SK-N-SH (cell line): ENCODE data around the gene PSMC3. TPM values are rescaled to one million over a fixed set of nuclear protein-coding genes. Genes with fewer than 3 reads are reported as not detected.

Experiments
- CTCF ChIA-PET: fragments of 300-600, 350-600 bp; formaldehyde crosslinking; extraction: SDS; loops from one replicate; lab custom pipeline; 2021; lab: Yijun Ruan, JAX
- POLR2A ChIA-PET: fragments of 350-600 bp; sonication (Branson Sonifier 250); formaldehyde crosslinking; extraction: SDS; loops from one replicate; lab custom pipeline; 2020; ENCODE audit warnings: antibody characterized with exemption, inconsistent platforms; lab: Yijun Ruan, JAX
- DNase-seq: peaks from one replicate; pipeline ENCODE4 v3.0.0; 2012
- H2AFZ ChIP-seq: fragments of 200-600 bp; sonication (generic); 2 replicates; pipeline ENCODE4 v1.8.1; 2016; ENCODE audit warnings: antibody characterized with exemption, mild to moderate bottlenecking, low read depth
- H3F3A ChIP-seq: fragments of 200-600 bp; sonication (generic); replicated peaks from 2 replicates; pipeline ENCODE3; 2016; ENCODE audit warnings: antibody characterized with exemption, mild to moderate bottlenecking; ENCODE audit not compliant: insufficient read depth
- H3K27ac ChIP-seq, 2 experiments: fragments of 200-500 bp in 1 of 2; fragments of 200-600 bp in 1 of 2; sonication (Bioruptor generic) in 1 of 2; sonication (generic), shearing (Covaris generic) in 1 of 2; 2 replicates each; pipeline versions ENCODE4 v1.5.1 to v1.6.1; 2014 to 2016; ENCODE audit warnings: low read depth in 2 of 2, inconsistent platforms in 1 of 2, low read length in 1 of 2, mild to moderate bottlenecking in 1 of 2, mixed read lengths in 1 of 2
- H3K27me3 ChIP-seq: fragments of 200-600 bp; sonication (generic), shearing (Covaris generic); 2 replicates; pipeline ENCODE4 v1.6.1; 2016; ENCODE audit warnings: mixed run types; ENCODE audit not compliant: insufficient read depth
- H3K36me3 ChIP-seq, 2 experiments: fragments of 200-500 bp in 1 of 2; fragments of 200-600 bp in 1 of 2; sonication (Bioruptor generic) in 1 of 2; sonication (generic) in 1 of 2; replicated peaks in 1 of 2; 2 replicates each; pipeline versions ENCODE3 to v1.5.1; 2014 to 2016; ENCODE audit warnings: low read length in 1 of 2, mild to moderate bottlenecking in 1 of 2; ENCODE audit not compliant: insufficient read depth in 2 of 2, control insufficient read depth in 1 of 2
- H3K4me1 ChIP-seq, 2 experiments: fragments of 200-500 bp in 1 of 2; fragments of 200-600 bp in 1 of 2; sonication (Bioruptor generic) in 1 of 2; sonication (generic), shearing (Covaris generic) in 1 of 2; 2 replicates each; pipeline versions ENCODE4 v1.5.1 to v1.6.1; 2014 to 2016; ENCODE audit warnings: low read depth in 1 of 2, low read length in 1 of 2, mixed run types in 1 of 2; ENCODE audit not compliant: insufficient read depth in 2 of 2, control insufficient read depth in 1 of 2
- H3K4me2 ChIP-seq: fragments of 200-600 bp; sonication (generic), shearing (Covaris generic); 2 replicates; pipeline ENCODE4 v1.6.1; 2017; ENCODE audit warnings: mixed run types
- H3K4me3 ChIP-seq, 2 experiments: fragments of 200-500 bp in 1 of 2; fragments of 200-600 bp in 1 of 2; sonication (Bioruptor generic) in 1 of 2; sonication (generic), shearing (Covaris generic) in 1 of 2; 2 replicates each; pipeline versions ENCODE4 v1.5.1 to v1.8.1; 2014 to 2016; ENCODE audit warnings: low read depth in 2 of 2, inconsistent platforms in 1 of 2, low read length in 1 of 2, mild to moderate bottlenecking in 1 of 2, mixed read lengths in 1 of 2, moderate library complexity in 1 of 2
- H3K79me2 ChIP-seq: fragments of 200-600 bp; sonication (generic); 2 replicates; pipeline ENCODE4 v1.8.1; 2017; ENCODE audit warnings: mild to moderate bottlenecking; ENCODE audit not compliant: insufficient read depth
- H3K9ac ChIP-seq: fragments of 200-600 bp; sonication (generic); 2 replicates; pipeline ENCODE4 v1.6.1; 2017; ENCODE audit warnings: mixed run types
- H3K9me2 ChIP-seq: fragments of 200-600 bp; sonication (generic); 2 replicates; pipeline ENCODE4 v1.6.1; 2017; ENCODE audit warnings: mixed run types
- H3K9me3 ChIP-seq: fragments of 200-600 bp; sonication (generic); 2 replicates; pipeline ENCODE4 v1.6.1; 2017; ENCODE audit warnings: mixed run types, mild to moderate bottlenecking, moderate library complexity
- H4K20me1 ChIP-seq: fragments of 200-600 bp; sonication (generic); 2 replicates; pipeline ENCODE4 v1.6.1; 2017; ENCODE audit warnings: mild to moderate bottlenecking, mixed run types; ENCODE audit not compliant: insufficient read depth
- EP300 ChIP-seq, 2 experiments: IDR thresholded peaks; 2 replicates each; pipeline versions ENCODE4 v1.4.0 to v1.6.1; 2012; ENCODE audit warnings: borderline replicate concordance in 1 of 2, low read depth in 1 of 2, low read length in 1 of 2
- FOXM1 ChIP-seq: IDR thresholded peaks from 2 replicates; pipeline ENCODE4 v1.4.0; 2012; ENCODE audit warnings: low read depth, mild to moderate bottlenecking
- GATA2 ChIP-seq: sonication (generic); formaldehyde crosslinking; IDR thresholded peaks from 2 replicates; pipeline ENCODE4 v1.5.0; 2020; ENCODE audit warnings: mild to moderate bottlenecking, missing genetic modification reagents
- RCOR1 ChIP-seq: fragments of 150-350 bp; IDR thresholded peaks from 2 replicates; pipeline ENCODE4 v1.6.1; 2017; ENCODE audit warnings: antibody characterized with exemption, low read length
- REST ChIP-seq: IDR thresholded peaks from 2 replicates; pipeline ENCODE4 v1.6.1; 2012; ENCODE audit warnings: mild to moderate bottlenecking, low read depth, low read length, moderate library complexity
- SIN3A ChIP-seq: IDR thresholded peaks from 2 replicates; pipeline ENCODE4 v1.6.1; 2012; ENCODE audit warnings: low read depth, mild to moderate bottlenecking, low read length, moderate library complexity, borderline replicate concordance
- TCF12 ChIP-seq: IDR thresholded peaks from 2 replicates; pipeline ENCODE4 v1.4.0; 2012
- WGBS: methylation state at CpG from one replicate; pipeline ENCODE4 v1.1.6; 2017; ENCODE audit warnings: low lambda C conversion rate; 5-methylcytosine and 5-hydroxymethylcytosine counted together
- polyA plus RNA-seq, 3 experiments: library from polyadenylated mRNA; depleted of rRNA; stranded (reverse); fragments of >200 nt; gene quantifications; 2 replicates each; pipeline ENCODE4 v1.2.3, GENCODE V29; 2012

Gene PSMC3
- polyA plus RNA-seq, 1 of the 3 experiments (the other 2 are of a cell fraction), result 184 TPM

GRCh38 chr11:47400768-47401279, 25.4 kb downstream of the PSMC3 start (continued):
- TF ChIP-seq REST, result peak; percentile 51; the same call in 1 of the 2 replicates
- no peak for TF ChIP-seq TCF12
- no peak for TF ChIP-seq SIN3A
- TF ChIP-seq EP300 (IDR thresholded peaks at IDR 0.05; ENCODE audit: borderline replicate concordance in 1 of 2, low read depth in 1 of 2, low read length in 1 of 2), result peak in 1 of 2 experiments; percentile 62; a peak in 1 of 4 replicates

DNA sequence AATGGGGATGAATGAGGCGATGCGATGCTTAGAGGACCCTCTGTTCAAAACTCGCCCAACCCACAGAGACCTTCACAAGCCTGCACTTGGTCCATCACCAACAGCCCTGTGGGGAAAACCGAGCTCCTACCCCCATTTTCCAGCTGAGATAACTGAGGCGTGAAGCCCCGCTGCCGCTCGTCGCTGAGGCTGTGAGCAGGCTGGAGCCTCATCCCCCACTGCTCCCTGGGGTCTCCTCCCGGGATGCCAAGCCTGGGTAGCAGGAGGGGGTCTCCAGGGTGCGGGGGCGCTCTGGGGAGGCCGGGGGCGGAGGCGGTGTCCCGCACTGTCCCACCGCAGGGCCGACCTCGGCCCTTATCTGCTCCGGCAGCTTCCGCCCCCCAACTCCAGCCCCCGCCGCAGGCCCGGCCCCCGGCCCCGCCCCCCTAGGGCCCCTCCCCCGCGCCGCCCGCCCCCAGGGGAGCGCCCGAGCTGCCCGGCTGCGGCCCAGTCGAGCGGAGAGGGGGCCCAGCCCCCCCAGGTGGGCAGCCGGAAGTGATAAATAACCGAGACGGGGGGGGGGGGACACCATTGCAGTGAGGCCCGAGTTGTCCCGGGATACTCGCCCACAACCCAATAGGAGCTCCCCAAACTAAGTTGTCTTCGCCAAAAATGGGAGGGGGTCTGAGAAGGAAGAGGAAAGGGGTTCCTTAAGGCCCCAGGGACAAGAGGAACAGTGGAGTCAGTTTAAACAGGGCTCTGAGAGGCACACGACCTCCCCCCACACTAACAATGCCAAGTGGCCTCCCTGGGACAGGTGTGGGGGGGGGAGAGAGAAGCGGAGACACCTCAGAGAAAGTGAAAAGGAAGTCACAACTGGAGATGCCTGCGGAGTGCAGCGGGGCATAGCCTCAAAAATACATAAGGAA, 26.1 kb downstream of the PSMC3 start:
- no peaks in the 10 kb centered on the region for H3K79me2 ChIP-seq
- peak overlapping the region; percentile 42; the same call in 1 of the 2 replicates for H3K9ac ChIP-seq
- peak; percentile 82 for DNase-seq
- H3K4me3 ChIP-seq, result peak overlapping the region; percentile 49 to 59
- POLR2A ChIA-PET, result interaction anchor here (0.7 kb wide), 2 partner anchors 181 to 186 kb away, joined by 3 read pairs; no protein-coding TSS in a partner anchor
- no peaks in the 10 kb centered on the region for H3K9me3 ChIP-seq
- H3K4me2 ChIP-seq, result peak overlapping the region; percentile 71
- H3K4me1 ChIP-seq, result peaks cover 5 to 20% of the 10 kb centered on the region in 2 experiments; a peak in 3 of 4 replicates
- H4K20me1 ChIP-seq, result no peaks in the 10 kb centered on the region
- no peak for TF ChIP-seq GATA2 (CRISPR knock-in tag)
- TF ChIP-seq RCOR1, result 0 out of 2 replicates have a peak, but pooled peaks have one; percentile 28
- no peaks in the 10 kb centered on the region for H3K9me2 ChIP-seq
- WGBS, result 14% methylated on average over 23 of the region's 47 CpGs
- H3K36me3 ChIP-seq, result no peaks in the 10 kb centered on the region
- H3K27me3 ChIP-seq, result no peaks in the 10 kb centered on the region
- H2AFZ ChIP-seq, result peak overlapping the region; percentile 70; the same call in 1 of the 2 replicates
- H3F3A ChIP-seq, result peaks cover 17% of the 10 kb centered on the region
- CTCF ChIA-PET, result interaction anchor here (0.7 to 20.7 kb wide), 8 partner anchors 7 to 1772 kb away, joined by 3 to 239 read pairs (median 5); partner anchors contain the start of gene SLC39A13
- H3K27ac ChIP-seq, result peak overlapping the region in 1 of 2 experiments; percentile 86; a peak in 2 of 4 replicates

- H3K4me3 ChIP-seq, result no peak overlapping the region
- no CpG with 5 or more reads among the region's 1 CpG for WGBS
- no peaks in the 10 kb centered on the region for H3K9me2 ChIP-seq
- H3K9me3 ChIP-seq, result no peaks in the 10 kb centered on the region
- H3K27me3 ChIP-seq, result no peaks in the 10 kb centered on the region
- H3K27ac ChIP-seq, result no peak overlapping the region
- no peak for TF ChIP-seq FOXM1
- no peak overlapping the region for H2AFZ ChIP-seq
- no peaks in the 10 kb centered on the region for H3K36me3 ChIP-seq
- H3K4me2 ChIP-seq, result no peak overlapping the region
- H3K79me2 ChIP-seq, result no peaks in the 10 kb centered on the region
- no peaks in the 10 kb centered on the region for H4K20me1 ChIP-seq
- no peak for DNase-seq
- POLR2A ChIA-PET, result no interaction called here
- H3K4me1 ChIP-seq, result peaks cover 5 to 20% of the 10 kb centered on the region in 2 experiments; a peak in 3 of 4 replicates
- CTCF ChIA-PET, result interaction anchor here (1.8 to 20.7 kb wide), 4 partner anchors 9 to 44 kb away, joined by 6 to 239 read pairs (median 8); no protein-coding TSS in a partner anchor
- H3K9ac ChIP-seq, result no peak overlapping the region
- H3F3A ChIP-seq, result peaks cover 17% of the 10 kb centered on the region
These were observed 27.7 kb downstream of the PSMC3 start for GRCh38 chr11:47398551-47398950.
